HepG2 (cell line): ENCODE results near the gene RRAD. TPM values are rescaled to one million over a fixed set of nuclear protein-coding genes. Genes with fewer than 3 reads are reported as not detected.

Source experiments
- ATAC-seq: fragments of 200-7000 bp; cut with Tn5 transposase; 3 replicates; pipeline ENCODE4 v1.9.1; 2020; ENCODE audit warnings: mild to moderate bottlenecking, moderate library complexity
- BruUV-seq: library from RNA; stranded (reverse); fragments of 400-500 nt; replicated peaks from 2 replicates; lab custom pipeline; 2021; lab: Mats Ljungman, UMichigan
- CTCF ChIA-PET: fragments of 300-600 bp; formaldehyde crosslinking; extraction: SDS; loops from one replicate; lab custom pipeline; 2021; ENCODE audit warnings: low total read pairs, inconsistent platforms, low intra/inter-chr PET ratio; lab: Yijun Ruan, JAX
- POLR2A ChIA-PET: fragments of 350-600 bp; sonication (Branson Sonifier 250); formaldehyde crosslinking; loops from one replicate; lab custom pipeline; 2020; ENCODE audit warnings: antibody characterized with exemption, inconsistent platforms; lab: Yijun Ruan, JAX
- DNase-seq: peaks from one replicate; pipeline ENCODE4 v3.0.0-alpha.2; 2015; ENCODE audit warnings: low spot score
- FAIRE-seq: peaks from 3 replicates; lab custom pipeline; 2011; peaks lifted over from hg19 to GRCh38; lab: Jason Lieb, UNC
- H2AFZ ChIP-seq: one replicate; pipeline ENCODE4 v1.6.1; 2011; ENCODE audit warnings: low read length, inconsistent platforms
- H3K27ac ChIP-seq: fragments of 300-600 bp; 3 replicates; pipeline ENCODE4 v1.8.0; 2011; ENCODE audit warnings: mixed run types, mild to moderate bottlenecking, mixed read lengths, low read length, inconsistent platforms; ENCODE audit not compliant: insufficient read depth; ENCODE audit errors: extremely low read length
- H3K27me3 ChIP-seq, 2 experiments: fragments of 200-600 bp in 1 of 2; 2 replicates in 1 of 2; 3 replicates in 1 of 2; pipeline versions ENCODE4 v1.6.0 to v1.8.0; 2011; ENCODE audit warnings: low read length in 2 of 2, mild to moderate bottlenecking in 2 of 2, moderate library complexity in 2 of 2, inconsistent platforms in 1 of 2; ENCODE audit not compliant: insufficient read depth in 2 of 2, control insufficient read depth in 1 of 2
- H3K36me3 ChIP-seq, 2 experiments: fragments of 200-600 bp in 1 of 2; replicated peaks in 1 of 2; 2 replicates in 1 of 2; 3 replicates in 1 of 2; pipeline versions ENCODE4 v1.5.1 to v1.8.0; 2011; ENCODE audit warnings: low read length in 2 of 2, inconsistent platforms in 1 of 2; ENCODE audit not compliant: insufficient read depth in 2 of 2, control insufficient read depth in 1 of 2
- H3K4me1 ChIP-seq: 2 replicates; pipeline ENCODE4 v1.5.1; 2012; ENCODE audit warnings: low read length, inconsistent platforms; ENCODE audit not compliant: insufficient read depth
- H3K4me2 ChIP-seq: 2 replicates; pipeline ENCODE4 v1.6.0; 2011; ENCODE audit warnings: low read depth, low read length, inconsistent platforms
- H3K4me3 ChIP-seq, 3 experiments: fragments of 200-600 bp in 1 of 3; sonication (generic), shearing (Covaris generic) in 1 of 3; replicated peaks in 1 of 3; 2 replicates each; pipeline ENCODE4 v1.5.1; 2011 to 2016; ENCODE audit warnings: low read length in 3 of 3, inconsistent platforms in 2 of 3, low read depth in 2 of 3, mild to moderate bottlenecking in 2 of 3, control low read depth in 1 of 3, mixed read lengths in 1 of 3; ENCODE audit not compliant: insufficient read depth in 1 of 3
- H3K79me2 ChIP-seq: one replicate; pipeline ENCODE4 v1.6.1; 2011; ENCODE audit warnings: low read length, inconsistent platforms; ENCODE audit not compliant: insufficient read depth
- H3K9ac ChIP-seq: 2 replicates; pipeline ENCODE4 v1.6.0; 2011; ENCODE audit warnings: mild to moderate bottlenecking, low read depth, low read length, inconsistent platforms; ENCODE audit not compliant: insufficient read depth
- H3K9me3 ChIP-seq: 2 replicates; pipeline ENCODE4 v1.5.1; 2012; ENCODE audit warnings: mild to moderate bottlenecking, low read length
- H4K20me1 ChIP-seq: 2 replicates; pipeline ENCODE4 v1.6.0; 2011; ENCODE audit warnings: inconsistent platforms, mild to moderate bottlenecking, low read length, moderate library complexity; ENCODE audit not compliant: insufficient read depth
- CEBPB ChIP-seq: IDR thresholded peaks from 2 replicates; pipeline ENCODE4 v1.6.1; 2011; ENCODE audit warnings: low read depth, low read length, improper control_type of control experiment, borderline replicate concordance
- NCOA5 ChIP-seq: sonication (generic); formaldehyde crosslinking; IDR thresholded peaks from 2 replicates; pipeline ENCODE4 v1.4.0; 2020; ENCODE audit warnings: missing genetic modification reagents
- NFYC ChIP-seq: IDR thresholded peaks from 2 replicates; pipeline ENCODE4 v1.6.1; 2016; ENCODE audit warnings: missing genetic modification reagents, missing compliant biosample characterization
- RBFOX2 ChIP-seq: fragments of 200-400 bp; formaldehyde crosslinking; IDR thresholded peaks from 2 replicates; pipeline ENCODE4 v1.6.1; 2017; ENCODE audit warnings: low read depth, mild to moderate bottlenecking, low read length
- YEATS2 ChIP-seq: sonication (generic); formaldehyde crosslinking; IDR thresholded peaks from 2 replicates; pipeline ENCODE4 v1.4.0; 2020; ENCODE audit warnings: missing genetic modification reagents, borderline replicate concordance
- ZNF17 ChIP-seq: sonication (generic); formaldehyde crosslinking; IDR thresholded peaks from 2 replicates; pipeline ENCODE4 v1.5.0; 2020; ENCODE audit warnings: mild to moderate bottlenecking, missing genetic modification reagents
- WGBS: methylation state at CpG from one replicate; pipeline ENCODE4 v1.1.6; 2017; ENCODE audit warnings: low lambda C conversion rate; 5-methylcytosine and 5-hydroxymethylcytosine counted together
- in situ Hi-C: cut with HindIII; loops from 2 replicates; pipeline ENCODE4 v1.10.0; 2017; ENCODE audit warnings: low pct_unique_long_range_greater_than_20kb; ENCODE audit not compliant: extremely low pct_ligation_motif_present
- intact Hi-C: fragments of 100-400 bp; cut with micrococcal nuclease; formaldehyde crosslinking; loops from one replicate; pipeline ENCODE4 v1.10.0; 2022; ENCODE audit not compliant: unreplicated experiment
- polyA plus RNA-seq, 8 experiments: library from polyadenylated mRNA; depleted of rRNA in 3 of 8; stranded (reverse) in 7 of 8; unstranded in 1 of 8; fragments of >200 nt; fragmentation: Illumina TruSeq in 4 of 8; extraction: Trizol in 4 of 8; gene quantifications; 2 replicates each; pipeline versions ENCODE4 v1.2.1 to v1.2.3, GENCODE V29; 2011 to 2016; ENCODE audit warnings: low read depth in 4 of 8, missing spikeins in 1 of 8, mixed read lengths in 1 of 8; ENCODE audit not compliant: insufficient read depth in 1 of 8
- total RNA-seq, 5 experiments: library from RNA; depleted of rRNA; stranded (reverse); fragments of >200 nt; fragmentation: Illumina TruSeq; extraction: Trizol; gene quantifications; 2 replicates each; pipeline ENCODE4 v1.2.3, GENCODE V29; 2016; ENCODE audit warnings: low read depth in 1 of 5
- TF ChIP-seq, protein P1 (sequence below): sonication (generic); formaldehyde crosslinking; IDR thresholded peaks from 2 replicates; pipeline ENCODE4 v1.5.0; 2020; ENCODE audit warnings: mild to moderate bottlenecking, missing genetic modification reagents
- TF ChIP-seq, protein P2 (sequence below): sonication (generic); formaldehyde crosslinking; IDR thresholded peaks from 2 replicates; pipeline ENCODE4 v1.4.0; 2020; ENCODE audit warnings: missing genetic modification reagents, borderline replicate concordance

Gene RRAD
- total and polyA plus RNA-seq, 2 of the 13 experiments (the other 11 are each of a cell fraction or from before 2014, with no cell fraction given) = 0.80 to 1.1 TPM

DNA sequence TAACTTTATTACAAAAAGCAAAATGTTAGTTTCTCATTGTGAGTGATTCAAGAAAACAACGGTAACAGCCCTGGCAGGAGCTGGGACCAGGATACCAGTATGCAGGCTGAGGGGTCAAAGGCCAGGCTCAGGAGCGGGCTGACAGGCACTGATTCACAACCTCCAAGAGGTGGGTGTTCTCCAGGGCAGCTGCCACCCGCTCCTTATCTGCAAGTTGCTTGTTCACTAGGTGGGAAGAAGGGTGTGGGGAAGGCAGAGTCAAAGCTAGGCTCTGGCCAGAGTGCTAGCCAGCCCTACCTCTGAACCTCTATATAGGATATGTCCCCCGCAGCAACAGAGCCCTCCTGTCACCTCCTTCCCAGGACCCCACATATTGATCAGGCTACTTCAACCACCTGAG lies 6.7 kb upstream of the RRAD start:
- peaks cover 33% of the 10 kb centered on the region for H3K79me2 ChIP-seq
- no peak overlapping the region for H2AFZ ChIP-seq
- CTCF ChIA-PET = no interaction called here
- intact Hi-C loops = no loop called here
- 0 out of 2 replicates have a peak overlapping the region, but pooled peaks have one; percentile 89 for H3K4me2 ChIP-seq
- WGBS = 71% methylated on average over 4 of the region's 4 CpGs
- no peaks in the 10 kb centered on the region; a peak in 1 of 5 replicates for H3K27me3 ChIP-seq
- TF ChIP-seq NFYC (CRISPR knock-in tag) (no peak), ZNF17 (CRISPR knock-in tag) (no peak), RBFOX2 (0 out of 2 replicates have a peak, but pooled peaks have one; percentile 25), NCOA5 (CRISPR knock-in tag) (no peak)
- TF ChIP-seq, all 625 proteins: peak for 1
- DNase-seq (no peak), FAIRE-seq (no peak), ATAC-seq (no peak)
- H3K9ac ChIP-seq = no peak overlapping the region
- no peaks in the 10 kb centered on the region for H3K9me3 ChIP-seq
- POLR2A ChIA-PET = interaction anchor here (2.6 kb wide), 1 partner anchor 13 kb away, joined by 10 read pairs; the partner anchor contains the start of gene CDH16
- H3K4me3 ChIP-seq = no peak overlapping the region; a peak in 1 of 6 replicates
- peaks cover 0 to 5% of the 10 kb centered on the region in 2 experiments; a peak in 2 of 5 replicates for H3K36me3 ChIP-seq
- in situ Hi-C loops = no loop called here
- peaks cover 66% of the 10 kb centered on the region for H3K4me1 ChIP-seq
- no peak overlapping the region for H3K27ac ChIP-seq
- no peaks in the 10 kb centered on the region for H4K20me1 ChIP-seq
- no TSS peak for BruUV-seq

DNA sequence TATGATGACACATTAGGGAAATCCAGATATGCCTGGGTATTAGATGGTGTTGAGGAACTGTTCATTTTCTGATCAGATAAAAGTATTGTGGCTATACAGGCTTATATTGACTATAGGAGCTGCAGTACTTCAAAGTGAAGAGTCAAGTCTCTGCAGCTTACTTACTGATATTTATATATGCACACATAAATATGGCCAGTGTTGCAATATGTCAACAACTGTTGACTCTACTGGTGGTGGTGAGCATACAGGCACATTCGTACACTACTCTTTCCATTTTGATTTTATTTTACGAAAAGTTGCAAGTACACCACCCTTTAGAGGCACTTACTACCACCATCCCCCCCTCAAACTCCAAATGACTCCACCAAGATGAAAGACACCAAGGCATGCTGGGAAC lies 6.3 kb upstream of the RRAD start:
- Histone ChIP-seq H3K4me2 (no peak overlapping the region), H3K79me2 (peaks cover 31% of the 10 kb centered on the region), H3K4me3 (no peak overlapping the region), H3K36me3 (peaks cover 0 to 5% of the 10 kb centered on the region in 2 experiments; a peak in 2 of 5 replicates), H4K20me1 (no peaks in the 10 kb centered on the region), H3K27ac (no peak overlapping the region), H3K9me3 (no peaks in the 10 kb centered on the region), H3K4me1 (peaks cover 66% of the 10 kb centered on the region)
- ATAC-seq = no peak
- 95% methylated on average over 2 of the region's 2 CpGs for WGBS
- ChIA-PET POLR2A (interaction anchor here (1.9 to 2.6 kb wide), 2 partner anchors 12 to 26 kb away, joined by 6 to 10 read pairs; partner anchors contain the start of gene CDH16), CTCF (interaction anchor here (1.9 kb wide), 1 partner anchor 37 kb away, joined by 5 read pairs; no protein-coding TSS in a partner anchor)
- DNase-seq = no peak
- TF ChIP-seq CEBPB (peak; percentile 6; the same call in 1 of the 2 replicates), YEATS2 (CRISPR knock-in tag) (no peak)
- TF ChIP-seq, protein P1, sequence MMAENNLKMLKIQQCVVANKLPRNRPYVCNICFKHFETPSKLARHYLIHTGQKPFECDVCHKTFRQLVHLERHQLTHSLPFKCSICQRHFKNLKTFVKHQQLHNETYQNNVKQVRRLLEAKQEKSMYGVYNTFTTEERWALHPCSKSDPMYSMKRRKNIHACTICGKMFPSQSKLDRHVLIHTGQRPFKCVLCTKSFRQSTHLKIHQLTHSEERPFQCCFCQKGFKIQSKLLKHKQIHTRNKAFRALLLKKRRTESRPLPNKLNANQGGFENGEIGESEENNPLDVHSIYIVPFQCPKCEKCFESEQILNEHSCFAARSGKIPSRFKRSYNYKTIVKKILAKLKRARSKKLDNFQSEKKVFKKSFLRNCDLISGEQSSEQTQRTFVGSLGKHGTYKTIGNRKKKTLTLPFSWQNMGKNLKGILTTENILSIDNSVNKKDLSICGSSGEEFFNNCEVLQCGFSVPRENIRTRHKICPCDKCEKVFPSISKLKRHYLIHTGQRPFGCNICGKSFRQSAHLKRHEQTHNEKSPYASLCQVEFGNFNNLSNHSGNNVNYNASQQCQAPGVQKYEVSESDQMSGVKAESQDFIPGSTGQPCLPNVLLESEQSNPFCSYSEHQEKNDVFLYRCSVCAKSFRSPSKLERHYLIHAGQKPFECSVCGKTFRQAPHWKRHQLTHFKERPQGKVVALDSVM = 0 out of 2 replicates have a peak, but pooled peaks have one; percentile 6
- TF ChIP-seq, protein P2, sequence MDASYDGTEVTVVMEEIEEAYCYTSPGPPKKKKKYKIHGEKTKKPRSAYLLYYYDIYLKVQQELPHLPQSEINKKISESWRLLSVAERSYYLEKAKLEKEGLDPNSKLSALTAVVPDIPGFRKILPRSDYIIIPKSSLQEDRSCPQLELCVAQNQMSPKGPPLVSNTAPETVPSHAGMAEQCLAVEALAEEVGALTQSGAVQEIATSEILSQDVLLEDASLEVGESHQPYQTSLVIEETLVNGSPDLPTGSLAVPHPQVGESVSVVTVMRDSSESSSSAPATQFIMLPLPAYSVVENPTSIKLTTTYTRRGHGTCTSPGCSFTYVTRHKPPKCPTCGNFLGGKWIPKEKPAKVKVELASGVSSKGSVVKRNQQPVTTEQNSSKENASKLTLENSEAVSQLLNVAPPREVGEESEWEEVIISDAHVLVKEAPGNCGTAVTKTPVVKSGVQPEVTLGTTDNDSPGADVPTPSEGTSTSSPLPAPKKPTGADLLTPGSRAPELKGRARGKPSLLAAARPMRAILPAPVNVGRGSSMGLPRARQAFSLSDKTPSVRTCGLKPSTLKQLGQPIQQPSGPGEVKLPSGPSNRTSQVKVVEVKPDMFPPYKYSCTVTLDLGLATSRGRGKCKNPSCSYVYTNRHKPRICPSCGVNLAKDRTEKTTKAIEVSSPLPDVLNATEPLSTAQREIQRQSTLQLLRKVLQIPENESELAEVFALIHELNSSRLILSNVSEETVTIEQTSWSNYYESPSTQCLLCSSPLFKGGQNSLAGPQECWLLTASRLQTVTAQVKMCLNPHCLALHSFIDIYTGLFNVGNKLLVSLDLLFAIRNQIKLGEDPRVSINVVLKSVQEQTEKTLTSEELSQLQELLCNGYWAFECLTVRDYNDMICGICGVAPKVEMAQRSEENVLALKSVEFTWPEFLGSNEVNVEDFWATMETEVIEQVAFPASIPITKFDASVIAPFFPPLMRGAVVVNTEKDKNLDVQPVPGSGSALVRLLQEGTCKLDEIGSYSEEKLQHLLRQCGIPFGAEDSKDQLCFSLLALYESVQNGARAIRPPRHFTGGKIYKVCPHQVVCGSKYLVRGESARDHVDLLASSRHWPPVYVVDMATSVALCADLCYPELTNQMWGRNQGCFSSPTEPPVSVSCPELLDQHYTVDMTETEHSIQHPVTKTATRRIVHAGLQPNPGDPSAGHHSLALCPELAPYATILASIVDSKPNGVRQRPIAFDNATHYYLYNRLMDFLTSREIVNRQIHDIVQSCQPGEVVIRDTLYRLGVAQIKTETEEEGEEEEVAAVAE (CRISPR knock-in tag) = no peak
- TF ChIP-seq, all 625 proteins: peak for 2
- intact Hi-C loops = no loop called here
- Histone ChIP-seq H3K27me3 (peaks cover 0 to under 1% of the 10 kb centered on the region in 2 experiments; a peak in 1 of 5 replicates), H3K9ac (no peak overlapping the region), H2AFZ (no peak overlapping the region)
- no TSS peak for BruUV-seq
- in situ Hi-C loops = no loop called here
- FAIRE-seq = peak; percentile 34
